Stimulated activated CD4-positive, alpha-beta T cell treated with anti-CD3 and anti-CD28 coated beads, Interleukin-4, amount 100 ng/mL, for 1 hour (primary cell): Measurements from ENCODE around the gene CCDC116.
"Not testable (repeated sequence)": the region's sequence is repeated elsewhere in the genome, so short reads cannot be mapped to it uniquely, and the experiment has no call there.

Source experiments
- DNase-seq: peaks from one replicate; pipeline ENCODE4 v3.0.0-alpha.2; 2020

Gene CCDC116

DNA sequence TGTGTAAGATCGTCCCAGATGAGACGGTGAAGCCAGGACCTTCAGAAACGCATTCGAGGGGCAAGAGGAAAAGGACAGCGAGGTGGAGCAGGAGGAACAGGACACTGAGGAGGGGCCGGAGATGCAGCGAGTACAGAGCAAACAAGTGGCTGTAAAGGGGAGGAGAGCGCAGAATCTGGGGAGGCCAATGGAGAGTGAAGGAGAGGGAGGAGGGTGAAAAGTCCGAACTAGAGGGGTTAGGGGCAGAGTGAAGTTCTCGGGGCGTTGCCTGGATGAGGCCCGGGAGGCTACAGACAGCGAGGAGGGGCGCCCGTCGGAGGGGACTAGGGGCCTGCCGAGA lies 24.4 kb downstream of the CCDC116 start:
- no peak for DNase-seq

DNA sequence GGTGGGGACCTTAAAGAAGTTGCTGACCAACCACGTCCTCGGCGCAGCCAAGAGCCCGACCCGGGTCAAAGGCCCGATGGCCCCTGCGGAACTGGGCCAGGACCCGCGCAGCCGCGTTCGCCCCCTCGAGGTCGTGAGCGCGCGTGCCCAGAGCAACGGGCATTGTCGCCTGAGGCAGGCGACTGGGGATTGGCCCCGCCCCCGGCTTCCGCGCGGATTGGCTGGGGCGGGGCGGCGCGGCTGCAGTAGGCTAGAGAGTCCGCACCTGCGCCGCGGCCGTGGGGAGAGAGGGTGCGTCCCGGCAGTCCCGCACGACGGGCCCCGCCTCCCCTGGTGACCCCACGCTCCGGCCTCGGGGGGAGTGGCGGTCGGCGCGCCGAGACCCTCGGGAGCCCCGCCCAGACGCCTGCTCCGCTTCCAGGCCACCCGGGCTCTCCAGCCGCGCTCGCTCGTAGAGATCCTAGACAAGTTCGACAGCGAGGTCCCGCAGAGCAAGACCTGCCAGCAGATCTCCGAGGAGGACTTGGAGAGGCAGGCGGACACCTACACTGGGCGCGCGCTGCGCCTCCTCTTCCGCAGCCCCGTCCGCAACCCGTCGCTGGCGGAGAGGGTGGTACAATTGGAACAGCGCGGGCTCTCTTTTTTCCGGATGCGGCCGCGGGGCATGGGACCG lies 24.9 kb downstream of the CCDC116 start:
- DNase-seq = peak; percentile 83

DNA sequence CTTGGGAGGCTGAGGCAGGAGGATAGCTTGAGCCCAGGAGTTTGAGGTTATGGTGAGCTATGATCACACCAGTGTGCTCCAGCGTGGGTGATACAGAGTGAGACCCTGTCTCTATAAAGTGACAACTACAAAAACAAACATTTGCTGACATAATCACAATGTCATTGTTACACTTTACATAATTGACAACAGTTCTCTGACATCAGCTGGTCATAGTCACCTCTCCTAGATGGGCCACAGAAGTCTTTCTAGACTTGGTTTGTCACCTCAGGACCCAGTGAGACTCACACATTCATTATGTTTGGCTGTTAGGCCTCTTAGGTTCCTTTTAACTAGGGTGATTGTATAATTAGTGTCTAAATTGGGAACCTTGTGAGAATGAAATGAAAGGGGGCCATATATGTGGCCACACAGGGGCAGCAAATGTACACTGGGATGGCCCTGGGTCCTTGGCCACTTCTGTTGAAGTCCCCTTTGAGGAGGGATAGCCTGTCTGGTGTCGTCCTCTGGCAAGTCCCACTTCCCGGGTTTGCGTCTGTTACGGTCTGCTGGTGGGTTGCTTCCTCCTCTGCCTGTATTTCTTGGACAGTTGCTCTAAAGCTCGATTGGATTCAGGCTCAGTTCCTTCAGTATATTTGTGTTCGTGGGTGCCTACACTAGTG lies 27.4 kb downstream of the CCDC116 start:
- no peak for DNase-seq

DNA sequence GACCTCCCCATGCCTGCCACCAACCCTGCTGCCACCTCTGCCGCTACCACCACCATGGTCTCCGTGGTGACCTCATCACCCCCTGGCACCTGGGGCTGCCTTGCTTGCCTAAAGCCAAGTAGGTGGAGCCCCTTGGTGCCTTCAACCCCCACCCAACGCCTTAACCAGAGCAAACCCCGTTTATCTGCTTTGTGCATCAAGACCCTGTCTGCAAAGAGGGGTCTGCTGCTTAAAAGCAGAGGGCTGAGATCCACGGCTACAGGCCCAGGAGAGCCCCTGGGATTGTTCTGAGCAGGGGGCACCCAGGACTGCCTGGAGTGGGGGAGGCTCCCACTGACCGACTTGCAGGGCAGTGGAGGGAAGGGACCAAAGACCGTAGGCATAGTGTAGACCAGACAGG lies 28.3 kb downstream of the CCDC116 start:
- DNase-seq = no peak

DNA sequence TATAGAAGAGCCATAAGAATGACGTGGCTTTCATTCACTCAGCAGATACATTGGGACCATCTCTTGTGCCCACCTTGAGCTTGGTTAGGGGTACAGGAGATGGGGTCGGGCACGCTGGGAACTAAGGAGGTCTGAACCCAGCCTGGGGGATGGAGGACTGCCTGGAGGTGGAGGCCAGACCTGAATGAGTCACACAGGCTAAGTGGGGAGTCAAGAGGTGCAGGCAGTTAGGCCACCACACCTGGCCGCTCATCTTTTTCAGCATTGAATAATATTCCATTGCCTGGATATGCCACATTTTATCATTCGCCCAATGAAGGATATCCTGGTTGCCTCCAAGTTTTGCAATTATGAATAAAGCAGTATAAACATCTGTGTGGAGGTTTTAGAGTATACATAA lies 29.4 kb downstream of the CCDC116 start:
- no peak for DNase-seq

DNA sequence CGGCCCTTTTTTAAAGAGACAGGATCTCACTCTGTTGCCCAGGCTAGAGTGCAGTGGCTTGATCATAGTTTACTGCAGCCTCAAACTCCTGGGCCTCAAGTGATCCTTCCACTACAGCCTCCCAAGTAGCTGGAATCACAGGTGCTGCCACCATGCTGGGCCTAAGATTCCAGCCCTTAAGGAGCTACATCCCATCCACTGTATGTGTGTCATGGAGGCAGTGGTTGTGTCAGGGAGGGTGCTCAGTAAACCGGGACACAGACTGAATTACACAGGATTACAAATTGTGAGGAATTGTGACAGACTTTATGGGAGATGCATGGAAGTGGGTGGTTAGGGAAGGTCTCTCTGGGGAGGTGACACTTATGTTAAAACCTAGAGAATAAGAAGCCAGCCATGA lies 31.2 kb downstream of the CCDC116 start:
- DNase-seq = no peak

DNA sequence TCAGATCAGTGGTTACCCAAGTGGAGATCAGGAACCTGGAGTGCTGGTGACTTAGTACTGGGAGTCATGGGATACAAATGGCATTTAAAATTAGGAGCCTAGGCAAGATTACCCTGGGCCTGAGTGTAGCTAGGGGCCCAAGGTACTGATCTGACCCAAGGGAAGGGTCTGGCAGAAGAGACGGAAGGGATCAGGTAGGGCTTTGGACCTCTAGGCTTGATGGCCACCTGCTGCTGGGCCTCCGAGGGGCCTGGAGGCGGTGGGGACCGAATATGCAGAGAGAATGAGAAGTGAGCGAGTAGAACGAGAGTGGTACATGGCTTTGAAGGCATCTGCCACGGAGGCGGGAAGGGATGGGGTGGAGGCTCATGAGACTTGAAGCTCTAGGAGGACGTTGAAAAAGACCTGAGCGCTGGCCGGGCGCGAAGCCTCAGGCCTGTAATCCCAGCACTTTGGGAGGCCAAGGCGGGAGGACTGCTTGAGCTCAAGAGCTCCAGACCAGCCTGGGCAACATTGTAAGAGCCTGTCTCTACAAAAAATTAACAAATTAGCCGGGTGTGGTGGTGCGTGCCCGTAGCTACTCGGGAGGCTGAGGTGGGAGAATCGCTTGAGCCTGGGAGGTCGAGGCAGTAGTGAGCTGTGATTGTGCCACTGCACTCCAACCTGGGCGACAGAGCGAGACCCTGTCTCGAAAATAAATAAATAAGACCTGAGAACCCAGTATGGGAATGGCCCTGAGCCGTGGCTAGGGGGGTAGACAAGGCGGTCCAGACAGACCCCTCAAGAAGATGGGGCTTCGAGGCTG lies 32.7 kb downstream of the CCDC116 start:
- no peak for DNase-seq

DNA sequence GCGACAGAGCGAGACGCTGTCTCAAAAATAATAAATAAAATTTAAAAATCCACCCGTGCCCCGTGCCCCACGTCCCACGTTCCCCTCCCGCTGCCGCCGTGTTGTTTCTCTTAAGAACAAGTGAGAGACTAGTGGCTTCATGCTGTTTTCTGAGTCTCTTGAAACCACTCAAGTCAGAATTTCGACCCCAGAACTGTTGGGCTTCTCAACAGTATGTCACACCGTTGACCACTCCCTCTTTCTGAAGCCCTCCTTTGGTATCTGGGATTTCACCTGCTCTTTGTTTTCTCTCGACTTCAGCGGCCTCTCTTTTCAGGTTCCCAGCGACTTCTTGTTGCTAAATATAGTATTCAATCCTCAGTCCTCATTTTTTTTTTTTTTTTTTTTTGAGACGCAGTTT lies 34.2 kb downstream of the CCDC116 start:
- no peak for DNase-seq

DNA sequence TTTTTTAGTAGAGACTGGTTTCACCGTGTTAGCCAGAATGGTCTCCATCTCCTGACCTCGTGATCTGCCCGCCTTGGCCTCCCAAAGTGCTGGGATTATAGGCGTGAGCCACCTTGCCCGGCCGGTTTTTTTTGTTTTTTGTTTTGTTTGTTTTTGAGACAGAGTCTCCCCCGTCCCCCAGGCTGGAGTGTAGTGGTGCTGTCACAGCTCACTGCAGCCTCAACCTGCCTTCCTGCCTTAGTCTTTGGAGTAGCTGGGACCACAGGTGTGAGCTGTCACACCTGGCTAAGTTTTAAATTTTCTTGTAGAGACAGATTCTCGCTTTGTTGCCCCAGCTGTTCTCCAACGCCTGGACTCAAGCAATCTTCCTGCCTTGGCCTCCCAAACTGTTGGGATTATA lies 36.5 kb downstream of the CCDC116 start:
- DNase-seq = no peak

DNA sequence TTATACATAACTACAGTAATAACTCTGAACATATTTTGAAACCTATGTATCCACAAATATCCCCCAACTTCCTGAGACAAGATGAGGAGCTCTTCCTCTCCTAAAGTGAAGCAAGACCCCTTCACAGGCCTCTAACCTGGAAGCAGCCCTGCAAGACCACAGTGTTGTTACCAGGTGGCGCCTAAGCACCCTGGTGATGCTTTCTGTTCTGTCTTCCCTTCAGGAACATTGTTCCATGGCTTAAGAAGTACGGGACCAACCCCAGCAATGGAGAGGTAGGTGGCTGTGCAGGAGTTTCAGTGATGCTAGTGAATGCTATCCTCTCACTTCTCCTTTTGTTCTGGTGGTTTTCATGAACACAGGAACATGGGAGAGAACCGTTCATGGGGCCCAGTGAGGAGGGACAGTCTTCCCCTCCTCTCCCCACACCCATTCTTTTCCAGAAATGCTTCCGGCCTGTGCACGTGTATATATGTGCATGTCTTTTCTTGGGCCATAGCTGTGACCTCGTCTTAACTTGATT lies 39.6 kb downstream of the CCDC116 start:
- no peak for DNase-seq

DNA sequence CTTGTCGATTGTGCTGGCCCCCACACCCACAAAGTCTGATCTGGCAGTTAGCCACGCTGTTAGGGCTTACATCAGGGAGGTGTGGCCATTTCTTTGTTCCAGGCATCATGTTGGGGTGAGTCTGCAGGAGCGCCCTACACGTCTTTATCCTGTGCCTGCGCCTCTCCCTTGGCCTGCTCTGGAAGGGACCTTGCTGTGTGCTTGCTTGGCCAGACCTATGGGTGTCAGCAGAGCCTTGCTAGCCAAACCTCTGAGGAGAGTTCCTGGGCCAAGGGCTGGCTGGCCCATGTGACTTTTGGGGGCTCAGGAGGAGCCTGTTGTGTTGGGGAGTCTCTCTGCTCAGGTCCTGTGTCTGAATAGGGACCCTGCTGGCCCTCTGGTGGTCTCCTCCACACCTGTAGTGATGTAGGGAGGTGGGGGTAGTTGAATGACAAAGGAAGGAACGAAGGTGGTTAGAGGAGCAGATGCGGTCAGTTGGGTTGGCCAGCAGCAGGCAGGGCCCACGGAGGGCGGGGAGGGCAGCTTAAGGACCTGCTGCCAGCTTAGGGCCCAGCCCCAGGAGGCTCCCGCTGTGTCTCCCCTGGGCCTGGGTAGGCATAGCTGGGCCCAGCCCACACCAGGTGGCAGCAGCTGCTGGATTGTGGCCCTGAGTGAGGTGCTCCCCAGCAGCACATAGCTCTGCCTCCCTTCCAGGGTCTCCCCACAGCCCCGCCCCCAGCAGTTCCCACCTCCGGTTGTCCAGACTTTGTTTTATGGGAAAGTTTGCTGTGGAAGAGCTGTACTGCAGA lies 41.2 kb downstream of the CCDC116 start:
- DNase-seq = no peak

DNA sequence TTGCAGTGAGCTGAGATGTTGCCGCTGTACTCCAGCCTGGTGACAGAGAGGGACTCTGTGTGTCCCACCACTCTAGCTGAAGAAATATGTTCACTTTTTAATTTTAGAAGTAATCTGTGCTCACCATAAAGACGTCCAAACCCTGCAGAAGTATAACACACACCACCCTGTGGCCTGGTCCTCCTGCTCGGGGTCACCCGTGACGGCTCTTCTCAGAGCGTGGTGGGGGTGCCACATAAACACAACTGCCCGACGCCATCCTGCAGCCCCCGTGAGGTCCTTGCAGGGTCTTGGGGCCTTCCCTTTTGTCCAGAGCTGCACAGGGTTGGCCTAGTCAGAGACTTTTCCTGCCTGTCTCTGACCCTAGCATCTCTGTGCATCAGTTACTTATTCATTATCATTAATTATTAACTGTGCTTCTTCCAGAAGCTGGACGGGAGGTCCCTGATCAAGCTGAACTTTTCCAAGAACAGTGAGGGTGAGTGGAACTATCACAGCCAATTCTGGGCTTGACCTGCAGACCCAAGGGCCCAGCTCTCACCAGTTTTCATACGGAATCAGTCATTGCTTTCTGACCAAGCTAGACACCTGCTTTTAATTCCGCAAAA lies 42.2 kb downstream of the CCDC116 start:
- no peak for DNase-seq

DNA sequence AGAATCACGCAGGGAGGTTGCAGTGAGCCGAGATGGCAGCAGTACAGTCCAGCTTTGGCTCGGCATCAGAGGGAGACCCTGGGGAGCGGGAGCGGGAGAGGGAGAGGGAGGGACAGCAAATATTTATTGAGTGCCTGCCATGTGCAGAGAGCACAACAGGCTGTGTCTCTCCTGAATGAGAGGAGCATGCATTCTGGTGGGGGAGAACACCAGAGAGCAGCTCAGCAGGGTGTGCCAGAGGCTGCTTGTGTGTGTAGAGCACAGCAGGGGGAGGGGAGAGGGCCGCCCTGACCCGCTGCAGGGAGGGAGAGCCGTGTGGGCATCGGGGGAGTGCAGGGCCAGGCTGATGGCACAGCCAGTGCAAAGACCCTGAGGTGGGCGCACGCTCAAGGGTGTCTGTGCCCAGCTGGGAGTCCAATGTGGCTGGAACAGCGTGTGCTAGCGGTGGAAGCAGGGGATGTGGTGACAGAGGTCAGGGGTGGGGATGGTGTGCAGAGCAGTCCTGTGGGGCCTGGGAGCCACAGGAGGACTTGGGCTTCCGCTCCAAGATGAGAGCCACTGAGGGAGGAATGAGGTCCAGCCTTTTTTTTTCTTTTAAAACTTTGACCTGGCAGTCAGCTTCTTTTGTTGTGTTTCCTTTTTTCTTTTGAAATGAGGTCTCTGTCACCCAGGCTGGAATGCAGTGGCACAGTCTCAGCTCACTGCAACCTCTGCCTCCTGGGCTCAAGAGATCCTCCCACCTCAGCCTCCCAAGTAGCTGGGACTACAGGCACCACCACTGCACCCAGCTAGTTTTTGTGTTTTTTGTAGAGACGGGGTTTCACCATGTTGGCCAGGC lies 45.3 kb downstream of the CCDC116 start:
- DNase-seq = no peak

DNA sequence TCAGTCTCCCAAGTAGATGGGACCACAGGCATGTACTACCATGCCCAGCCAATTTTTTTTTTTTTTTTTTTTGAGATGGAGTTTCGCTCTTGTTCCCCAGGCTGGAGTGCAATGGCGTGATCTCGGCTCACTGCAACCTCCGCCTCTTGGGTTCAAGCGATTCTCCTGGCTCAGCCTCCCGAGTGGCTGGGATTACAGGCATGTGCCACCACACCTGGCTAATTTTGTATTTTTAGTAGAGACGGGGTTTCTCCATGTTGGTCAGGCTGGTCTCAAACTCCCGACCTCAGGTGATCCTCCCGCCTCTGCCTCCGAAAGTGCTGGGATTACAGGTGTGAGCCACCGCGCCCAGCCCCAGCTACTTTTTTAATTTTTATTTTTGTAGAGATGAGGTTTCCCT lies 46.3 kb downstream of the CCDC116 start:
- DNase-seq = not testable (repeated sequence)

DNA sequence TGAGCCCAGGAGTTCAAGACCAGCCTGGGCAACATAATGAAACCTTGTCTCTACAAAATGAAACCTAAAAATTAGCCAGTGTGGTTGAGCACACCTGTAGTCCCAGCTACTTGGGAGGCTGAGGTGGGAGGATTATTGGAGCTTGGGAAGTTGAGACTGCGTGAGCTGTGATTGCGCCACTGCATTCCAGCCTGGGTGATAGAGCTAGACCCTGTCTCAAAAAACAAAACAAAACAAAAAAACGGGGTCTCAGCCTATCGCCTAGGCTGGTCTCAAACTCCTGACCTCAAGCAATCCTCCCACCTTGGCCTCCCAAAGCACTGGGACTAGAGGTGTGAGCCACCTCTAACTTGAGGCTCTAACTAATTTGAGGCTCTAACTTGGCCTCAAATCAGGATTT lies 46.8 kb downstream of the CCDC116 start:
- no peak for DNase-seq

DNA sequence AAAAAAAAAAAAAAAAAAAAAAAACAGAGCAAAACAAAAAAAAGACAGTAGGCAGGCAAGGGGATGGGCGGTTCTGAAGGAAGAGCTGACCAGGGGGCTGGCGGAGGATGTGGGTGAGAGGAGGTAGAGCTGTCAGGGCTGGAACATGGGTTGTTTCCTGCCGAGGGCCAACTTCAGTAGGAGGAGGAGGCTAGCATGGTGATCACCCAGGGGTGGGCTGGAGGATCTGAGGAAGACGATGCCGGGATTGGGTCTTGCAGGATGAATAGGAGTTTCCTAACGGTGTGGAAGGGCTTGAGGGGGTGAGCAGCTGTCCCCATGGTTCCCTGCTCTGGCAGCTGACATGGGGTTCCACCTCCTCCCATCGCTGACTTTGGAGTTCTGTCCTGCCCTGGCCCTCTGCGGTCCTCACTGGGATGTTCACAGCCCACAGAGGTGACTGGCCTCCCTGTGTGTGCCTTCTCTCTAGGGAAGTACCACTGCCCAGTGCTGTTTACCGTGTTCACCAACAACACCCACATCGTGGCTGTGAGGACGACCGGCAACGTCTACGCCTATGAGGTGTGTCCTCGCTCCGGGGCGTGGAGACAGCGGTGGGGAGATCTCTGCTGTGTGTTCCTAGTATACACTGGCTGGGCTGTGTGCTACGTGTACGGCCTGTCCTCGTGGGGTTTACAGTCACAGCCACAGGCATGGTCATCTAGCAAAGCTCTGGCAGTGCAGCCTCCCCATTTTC lies 48.4 kb downstream of the CCDC116 start:
- no peak for DNase-seq

DNA sequence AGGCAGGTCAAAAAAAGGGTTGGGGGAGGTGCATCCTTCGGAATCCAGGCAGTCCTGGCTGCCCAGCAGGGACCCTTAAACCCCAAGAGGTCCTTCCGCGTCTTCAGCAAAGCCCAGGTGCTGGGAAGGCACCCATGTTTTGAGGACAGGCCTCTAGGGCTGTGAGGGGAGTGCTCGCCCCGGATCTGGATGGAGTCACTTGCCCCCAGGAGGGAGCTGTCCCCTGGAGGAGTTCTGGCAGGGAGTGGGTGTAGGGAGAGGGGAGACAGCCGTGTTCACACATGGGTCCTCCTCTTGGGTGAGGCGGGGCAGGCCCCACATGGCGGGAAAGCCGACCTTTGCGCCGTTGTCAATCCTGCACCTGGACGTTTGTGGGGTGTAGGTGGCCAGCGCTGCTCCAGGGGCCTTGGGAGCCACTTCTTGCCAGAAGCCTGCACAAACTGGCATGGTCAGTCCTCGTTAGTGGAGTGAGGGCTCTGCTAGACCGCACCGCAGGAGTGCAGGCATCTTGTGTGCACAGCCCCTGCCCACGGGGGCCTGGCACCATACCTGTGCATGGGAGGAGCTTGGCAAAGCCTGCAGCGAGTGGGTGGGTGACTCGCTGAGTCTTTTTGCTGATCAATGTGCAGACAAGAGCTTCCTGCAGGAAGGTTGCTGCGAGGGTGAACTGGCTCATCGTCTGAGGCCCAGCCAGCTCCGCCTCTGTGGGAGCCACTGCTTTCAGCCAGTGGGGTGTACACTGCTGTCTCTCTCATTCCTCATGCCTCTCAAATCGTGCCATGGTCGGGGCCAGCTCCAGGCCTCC lies 49.2 kb downstream of the CCDC116 start:
- DNase-seq = no peak

DNA sequence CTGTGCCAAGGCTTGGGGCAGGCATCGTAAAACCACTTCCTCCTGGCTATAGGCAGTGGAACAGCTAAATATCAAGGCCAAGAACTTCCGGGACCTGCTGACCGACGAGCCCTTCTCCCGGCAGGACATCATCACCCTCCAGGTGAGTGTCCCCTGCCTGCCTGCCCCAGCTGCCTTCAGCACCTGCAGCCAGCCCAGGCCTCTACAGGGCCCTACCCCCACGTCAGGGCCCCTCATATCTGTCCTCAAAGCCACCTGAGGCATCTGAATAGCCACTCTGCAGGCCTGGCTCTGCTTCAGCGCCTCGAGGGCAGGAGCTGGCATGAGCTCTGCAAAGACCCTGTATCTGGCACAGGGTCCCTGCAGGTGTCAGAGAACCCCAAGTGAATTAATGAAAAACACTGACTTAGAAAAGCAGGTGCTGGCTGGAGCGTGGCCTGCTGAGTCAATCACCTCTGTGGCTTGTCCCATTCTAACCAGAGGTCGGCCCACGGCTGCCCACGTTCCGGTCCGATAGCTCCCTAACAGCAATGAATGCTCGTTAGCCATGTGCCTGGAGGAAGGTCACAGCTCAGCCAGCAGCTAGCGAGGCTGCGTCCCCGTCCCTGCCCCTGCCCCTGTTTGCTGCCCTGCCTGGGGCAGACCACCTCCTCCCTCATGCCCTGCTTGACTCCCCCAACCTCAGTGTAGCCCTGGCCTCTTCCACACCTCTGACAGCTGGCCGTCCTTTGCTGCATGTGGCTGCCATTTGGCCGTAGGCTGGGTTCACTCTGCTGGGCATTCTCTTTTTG lies 50.0 kb downstream of the CCDC116 start:
- no peak for DNase-seq

DNA sequence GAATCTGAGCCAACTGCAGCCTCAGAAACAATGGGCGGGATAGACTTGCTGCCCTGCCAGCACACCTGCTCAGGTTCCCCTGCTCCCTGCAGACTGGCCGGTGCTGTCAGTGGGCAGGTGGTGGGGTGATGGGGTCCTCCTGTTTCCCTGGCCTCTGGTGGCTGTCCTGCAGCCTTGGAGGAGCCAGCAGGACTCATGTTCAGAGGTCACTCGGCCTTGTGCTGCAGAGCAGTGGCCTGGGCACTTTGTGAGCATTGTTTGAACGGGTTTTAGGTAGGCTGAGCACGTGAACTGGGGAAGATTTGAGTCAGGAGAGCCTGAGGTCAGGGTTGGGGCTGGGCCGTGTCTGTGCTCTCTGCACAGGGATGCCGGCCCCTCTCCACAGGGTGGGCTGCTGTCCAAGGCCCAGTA lies 50.8 kb downstream of the CCDC116 start:
- no peak for DNase-seq
